NCI-H2227 (cell line): ENCODE measurements around the gene SWAP70.
A peak's percentile ranks its signal among the peaks of the same experiment; 100 is the strongest.

Experiments
- DNase-seq: peaks from one replicate; lab custom pipeline; 2025; ENCODE audit not compliant: unreplicated experiment; lab: John Stamatoyannopoulos, UW

The SWAP70 gene

DNA sequence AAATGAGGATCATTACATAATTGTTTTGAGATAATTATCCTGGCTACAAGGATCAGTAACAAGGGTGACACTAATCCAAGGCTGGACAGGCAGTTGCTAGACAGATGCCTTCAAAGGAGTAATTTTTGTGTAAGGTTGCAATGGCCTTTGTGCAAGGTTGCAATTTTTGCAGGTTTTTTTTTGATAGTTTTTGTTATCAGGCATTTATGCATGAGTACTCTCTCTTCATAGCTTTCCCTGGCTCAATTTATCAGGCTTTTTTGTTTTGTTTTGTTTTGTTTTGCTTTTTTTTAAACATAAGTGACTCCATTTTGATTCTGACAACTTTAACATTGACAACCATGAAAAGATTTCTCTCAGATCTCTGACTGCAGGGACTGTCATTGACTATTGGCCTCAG, 110.2 kb downstream of the SWAP70 start:
- no peak for DNase-seq

DNA sequence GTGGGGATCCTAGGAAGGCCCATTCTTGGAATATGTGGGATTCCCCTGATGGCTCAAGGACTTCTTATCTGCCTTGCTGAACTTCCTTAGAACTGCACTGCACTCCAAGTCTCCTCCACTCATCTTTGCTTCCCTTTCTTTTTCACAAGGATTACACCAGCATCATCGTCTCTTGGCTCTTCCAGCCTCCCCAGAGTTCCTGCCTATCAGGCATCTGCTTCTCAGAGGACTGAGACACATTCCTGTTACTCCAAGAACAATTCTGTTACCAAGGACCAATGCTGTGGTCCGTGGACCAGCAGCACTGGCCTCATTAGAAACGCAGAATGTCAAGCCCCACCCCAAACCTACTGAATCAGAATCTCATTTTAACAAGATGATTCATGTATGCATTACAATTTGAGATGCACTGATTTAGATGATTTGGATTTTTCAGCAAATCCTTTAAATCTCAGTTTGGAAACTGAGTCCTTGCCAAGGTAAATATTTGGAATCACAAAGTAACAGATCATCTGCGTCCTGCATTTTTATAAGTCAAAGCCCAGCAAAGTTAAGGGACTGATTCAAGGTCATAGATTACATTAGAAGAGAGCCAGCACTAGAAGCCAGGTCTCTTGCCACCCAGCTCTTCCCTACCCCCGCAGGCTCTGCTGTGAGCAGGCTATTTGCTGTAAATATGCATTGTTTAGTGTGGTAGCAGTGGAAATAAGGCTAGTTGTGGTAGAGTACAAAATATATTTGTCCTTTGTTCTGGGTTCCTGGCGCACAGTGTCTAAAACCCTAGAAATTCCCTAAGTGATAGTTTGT, 110.9 kb downstream of the SWAP70 start:
- no peak for DNase-seq

DNA sequence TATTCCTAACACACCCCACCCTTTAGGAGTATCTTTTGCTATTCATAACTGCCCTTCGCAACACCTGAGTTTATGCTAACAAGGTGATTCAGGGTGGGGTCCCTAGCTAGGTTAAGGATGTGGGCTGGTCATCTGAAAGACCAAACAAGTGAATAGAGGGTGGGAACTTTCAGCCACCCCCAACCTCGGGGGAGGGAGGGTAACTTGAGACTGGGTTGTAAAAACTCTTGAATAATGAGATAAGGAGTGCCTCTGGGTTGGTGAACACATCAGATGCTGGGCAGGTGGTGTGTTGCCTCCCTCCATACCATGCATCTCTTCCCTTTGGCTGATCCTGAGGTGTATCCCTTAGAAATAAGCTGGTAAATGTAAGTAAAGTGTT, 111.5 kb downstream of the SWAP70 start:
- DNase-seq = no peak

DNA sequence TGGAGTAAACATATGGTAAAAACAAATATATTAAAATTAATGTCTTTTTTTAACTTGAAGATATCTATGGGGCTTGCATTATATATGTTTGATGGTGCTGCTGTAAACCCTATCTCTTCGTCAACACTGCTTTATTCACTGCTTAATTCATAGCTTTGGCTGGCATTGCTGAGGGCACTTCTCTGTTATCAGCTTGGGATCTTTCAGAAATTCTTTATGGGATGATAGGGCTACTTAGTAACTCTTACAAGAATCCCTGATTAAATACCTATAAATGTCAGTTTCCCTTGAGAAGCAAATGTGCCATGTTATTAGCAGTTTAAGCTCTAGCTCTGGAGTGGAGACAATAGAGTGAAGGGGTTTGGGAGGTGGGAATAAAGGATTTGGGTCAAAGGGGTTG, 112.3 kb downstream of the SWAP70 start:
- no peak for DNase-seq

DNA sequence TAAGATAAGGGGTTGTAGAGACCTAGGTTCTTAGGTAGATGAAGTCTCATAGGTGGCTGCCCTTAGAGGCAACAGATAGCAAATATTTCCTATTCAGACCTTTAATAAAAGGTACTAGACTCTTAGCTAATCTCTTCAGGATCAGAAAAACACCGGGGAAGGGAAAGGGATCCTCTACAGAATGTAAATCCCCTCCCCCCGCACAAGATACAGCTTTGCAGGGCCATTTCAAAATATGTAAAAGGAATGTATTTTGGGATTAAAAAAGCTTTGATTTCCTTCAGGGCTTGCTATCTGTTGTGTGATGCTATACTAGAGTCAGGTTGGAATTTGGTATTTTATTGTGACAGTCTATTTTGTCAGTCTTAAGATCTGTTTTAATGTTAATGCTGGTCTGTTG, 113.2 kb downstream of the SWAP70 start:
- DNase-seq = no peak

DNA sequence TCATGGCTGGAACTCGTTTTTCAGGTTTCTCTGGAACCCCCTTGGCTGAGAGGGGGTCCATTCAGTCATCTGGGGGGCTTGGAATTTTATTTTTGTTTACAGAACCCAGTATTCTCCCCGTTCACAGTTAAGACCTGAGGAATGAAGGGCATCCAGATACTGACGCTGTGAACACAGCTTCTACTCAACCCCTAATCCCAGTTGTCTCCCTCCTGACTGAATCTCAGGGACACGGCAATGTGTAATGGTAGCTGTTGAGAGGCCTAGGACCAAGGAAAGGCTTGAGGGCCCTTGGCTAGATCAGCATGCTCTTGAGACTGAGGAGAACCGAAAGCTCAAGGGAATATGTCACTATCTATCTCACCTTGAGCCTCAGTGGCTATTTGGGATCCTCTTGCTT, 113.6 kb downstream of the SWAP70 start:
- no peak for DNase-seq

DNA sequence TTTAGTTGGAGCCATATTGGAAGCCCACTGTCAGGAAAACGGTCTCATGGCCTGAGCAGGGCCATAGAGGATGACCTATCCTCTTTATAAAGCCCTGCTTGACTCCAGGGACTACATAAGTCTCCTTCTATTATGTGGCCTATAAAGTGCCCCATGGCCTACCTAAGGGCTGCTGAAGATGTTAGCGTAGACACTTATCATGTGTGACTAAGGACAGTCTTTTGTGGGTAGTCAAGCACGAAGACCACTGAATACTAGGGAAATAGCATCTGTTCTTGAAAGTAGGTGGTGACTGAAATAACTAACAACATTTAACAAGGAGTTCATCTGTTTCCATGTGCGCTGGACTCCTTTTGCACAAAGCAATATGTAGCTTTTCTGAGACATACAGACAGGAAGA, 117.1 kb downstream of the SWAP70 start:
- no peak for DNase-seq

DNA sequence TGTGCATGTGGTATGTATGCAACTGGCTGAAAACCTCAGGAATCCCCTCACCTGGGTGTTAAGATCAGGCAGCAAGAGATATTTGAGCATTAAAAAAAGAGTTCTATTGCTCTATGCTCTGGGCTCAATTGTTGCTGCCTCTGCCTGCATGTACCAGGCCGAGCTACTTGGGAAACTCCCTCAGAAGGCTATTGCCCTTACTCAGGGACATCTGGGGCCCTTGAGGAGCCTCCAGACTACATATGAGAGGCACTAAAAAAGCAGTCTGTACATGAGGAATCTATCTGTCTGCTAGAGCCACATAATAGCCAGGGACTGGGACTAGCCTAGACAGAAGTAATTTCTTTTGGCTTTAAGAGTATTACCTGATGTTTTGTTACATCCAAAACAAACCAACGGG, 120.1 kb downstream of the SWAP70 start:
- no peak for DNase-seq

DNA sequence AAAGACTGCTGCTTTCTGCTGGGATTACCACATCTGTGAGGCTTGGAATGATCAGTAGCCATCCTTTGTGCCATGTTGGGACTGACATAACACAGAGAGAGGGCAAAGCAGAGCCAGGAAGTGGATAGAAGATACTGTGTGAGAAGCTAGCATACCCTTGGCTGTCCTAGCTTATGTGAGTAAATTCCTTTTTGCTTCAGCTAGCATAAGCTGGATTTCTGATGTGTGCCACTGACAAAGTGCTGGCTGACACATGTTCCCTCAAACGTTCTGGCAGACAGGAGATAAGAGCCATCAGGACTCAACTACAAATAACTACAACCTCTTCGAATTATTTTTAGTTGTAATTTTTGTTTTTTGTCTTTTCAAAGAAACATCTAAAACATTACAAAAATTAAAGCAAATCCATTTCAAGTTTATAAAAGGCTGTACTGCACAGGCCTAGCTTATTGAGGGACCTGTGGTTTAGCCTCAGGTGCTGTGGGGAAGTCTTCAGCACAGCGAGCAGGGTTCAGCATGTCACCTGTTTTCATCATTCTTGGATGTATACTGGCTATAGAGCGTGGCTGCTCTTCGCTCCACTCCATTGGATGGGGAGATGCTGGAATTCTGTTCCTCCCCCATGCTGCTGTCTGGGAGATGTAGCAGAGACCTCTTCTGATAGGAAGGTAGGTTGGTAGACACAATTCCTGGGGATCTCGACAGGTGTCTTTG, 120.9 kb downstream of the SWAP70 start:
- DNase-seq = no peak

DNA sequence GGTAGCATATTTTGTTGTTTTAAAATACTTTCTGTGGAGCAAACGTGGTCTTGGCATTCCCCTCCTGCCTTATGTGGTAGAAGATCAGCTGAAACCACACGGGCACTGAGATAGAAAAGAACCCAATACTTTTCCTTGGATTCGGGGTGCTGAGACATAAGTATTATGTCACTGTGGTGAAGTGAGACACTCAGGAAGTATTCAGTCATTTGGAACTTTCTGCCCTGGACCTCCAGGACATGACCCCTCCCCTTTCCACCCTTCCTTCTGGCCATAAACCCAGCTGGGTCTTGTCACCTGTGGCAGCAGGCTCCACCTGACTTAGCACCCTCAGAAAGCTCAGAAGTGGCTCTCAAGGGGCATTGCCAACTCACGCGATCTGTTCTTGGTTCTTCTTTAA, 123.4 kb downstream of the SWAP70 start:
- no peak for DNase-seq

DNA sequence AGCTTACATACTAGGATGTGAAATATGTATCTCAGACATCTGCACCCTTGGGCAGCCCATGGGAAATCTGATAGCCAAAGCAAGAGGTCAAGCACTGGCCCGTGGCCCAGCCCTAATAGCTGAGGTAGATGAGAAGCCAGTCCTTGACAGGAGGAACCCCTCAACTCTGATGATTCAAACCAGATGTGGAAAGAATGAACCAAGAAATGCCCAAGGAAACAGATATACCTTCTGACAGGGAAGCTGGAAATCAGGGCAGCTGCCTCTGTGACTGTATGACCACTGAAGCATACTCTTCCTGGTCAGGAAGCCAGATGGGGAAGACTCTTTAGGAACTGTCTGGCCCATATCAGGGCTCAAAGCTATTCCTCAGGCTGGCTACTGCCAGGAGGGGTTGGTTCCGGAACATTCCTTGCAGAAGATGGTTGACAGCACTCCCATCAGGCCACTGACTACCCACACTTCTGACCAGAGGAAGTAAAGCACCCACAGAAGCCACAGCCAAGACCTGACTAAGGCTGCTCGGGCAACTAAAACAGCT, 124.2 kb downstream of the SWAP70 start:
- no peak for DNase-seq

DNA sequence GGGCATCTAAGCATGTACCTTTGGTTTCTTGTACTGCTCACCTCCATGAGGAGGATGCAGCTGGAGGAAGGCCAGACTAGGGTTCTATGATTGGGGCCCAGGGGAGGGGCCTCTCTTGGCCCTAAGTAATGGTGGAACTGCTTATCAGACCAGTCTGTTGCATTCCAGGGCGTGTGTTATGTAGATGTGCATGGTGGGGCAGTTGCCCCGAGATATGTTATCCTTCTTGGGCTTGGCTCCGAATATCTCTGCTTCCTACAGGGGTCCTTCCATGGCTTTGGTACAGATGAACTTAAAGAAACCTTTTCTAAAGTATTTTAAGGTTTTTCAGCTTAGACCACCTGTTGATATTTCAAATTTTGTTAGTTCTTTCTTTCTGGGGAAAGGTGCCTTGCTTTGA, 126.0 kb downstream of the SWAP70 start:
- DNase-seq = no peak

DNA sequence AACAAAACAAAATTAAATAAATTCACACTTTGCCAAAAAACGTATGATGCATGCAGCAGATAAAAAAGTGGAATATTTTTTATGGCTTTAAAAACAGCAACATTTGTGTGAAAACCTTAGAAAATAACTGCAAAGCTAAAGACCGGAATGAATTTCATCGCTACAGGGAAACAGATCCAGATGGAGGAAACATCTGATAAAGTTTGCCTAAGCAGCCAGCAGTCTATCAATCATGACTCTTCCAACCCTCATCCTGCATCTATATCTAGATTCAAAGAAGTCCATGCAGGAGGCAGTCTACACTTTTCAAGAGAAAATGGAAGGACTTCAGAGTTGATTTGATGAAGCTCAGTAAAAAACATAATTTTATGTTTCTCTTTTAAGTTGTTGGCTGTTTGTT, 126.8 kb downstream of the SWAP70 start:
- no peak for DNase-seq

DNA sequence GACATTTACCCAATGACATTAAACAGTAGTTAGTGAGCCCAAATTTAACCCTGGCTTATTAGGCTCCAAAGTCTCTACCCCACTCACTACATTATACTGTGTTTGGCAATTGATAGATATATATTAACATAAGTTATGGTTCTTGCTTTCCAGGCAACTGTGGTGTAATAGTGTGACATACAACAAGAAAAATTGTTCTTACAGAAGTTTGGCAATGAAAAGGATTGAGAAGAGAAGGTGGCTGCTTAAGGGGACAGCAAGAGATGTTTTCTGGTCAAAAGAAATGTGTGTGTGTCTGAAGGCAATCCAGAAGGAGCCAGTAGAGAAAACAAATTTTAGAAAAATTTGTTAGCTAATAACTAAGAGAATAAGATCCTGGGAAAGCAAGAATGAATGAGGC, 132.4 kb downstream of the SWAP70 start:
- DNase-seq = no peak

DNA sequence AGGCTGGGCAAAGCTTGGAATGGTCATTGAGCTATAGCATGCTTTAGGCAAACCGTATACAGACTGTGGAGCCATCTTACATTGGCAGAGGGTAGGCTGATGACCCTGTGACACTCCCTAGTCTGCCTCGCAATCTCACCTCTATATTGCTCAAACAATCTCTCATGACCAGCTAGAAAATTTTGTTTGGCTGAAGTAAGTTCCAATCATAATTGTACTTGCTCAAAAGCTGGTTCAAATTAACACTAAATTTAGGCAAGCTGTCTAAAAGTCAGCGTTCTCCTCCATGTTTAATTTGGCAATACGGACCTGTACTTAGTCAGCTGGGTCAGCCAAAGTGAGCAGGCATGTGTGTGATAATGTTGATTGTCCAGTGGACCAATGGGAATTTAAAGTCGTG, 133.0 kb downstream of the SWAP70 start:
- DNase-seq = no peak

DNA sequence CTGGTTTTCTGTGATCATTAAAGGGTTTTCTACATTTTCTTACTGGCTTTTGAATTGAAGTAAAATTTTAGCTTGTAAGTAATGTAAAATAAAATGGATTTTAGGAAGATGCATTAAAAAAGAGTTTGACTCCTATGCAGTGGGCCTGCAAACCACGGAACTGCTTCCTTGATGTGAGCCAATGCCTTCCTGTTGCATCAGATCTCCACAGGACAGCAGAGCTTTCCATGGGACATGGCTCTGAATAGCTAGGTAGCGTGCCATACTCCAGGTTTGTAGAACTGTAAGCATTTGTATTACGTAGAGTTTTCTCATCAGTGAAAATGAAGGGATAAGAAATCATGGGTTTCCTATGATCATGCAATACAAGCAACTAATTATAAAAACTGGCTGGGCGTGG, 133.4 kb downstream of the SWAP70 start:
- DNase-seq = no peak

DNA sequence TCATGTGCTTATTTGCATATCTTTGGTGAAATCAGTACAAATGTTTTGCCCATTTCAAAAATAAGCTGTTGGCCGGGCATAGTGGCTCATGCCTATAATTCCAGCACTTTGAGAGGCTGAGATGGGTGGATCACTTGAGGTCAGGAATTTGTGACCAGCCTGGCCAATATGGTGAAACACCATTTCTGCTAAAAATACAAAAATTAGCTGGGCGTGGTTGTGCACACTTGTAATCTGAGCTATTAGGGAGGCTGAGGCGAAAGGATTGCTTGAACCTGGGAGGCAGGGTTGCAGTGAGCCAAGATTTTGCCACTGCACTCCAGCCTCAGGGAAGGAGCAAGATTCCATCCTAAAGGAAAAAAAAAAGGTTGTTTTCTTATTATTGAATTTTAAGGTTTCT, 136.0 kb downstream of the SWAP70 start:
- peak; percentile 11 for DNase-seq

DNA sequence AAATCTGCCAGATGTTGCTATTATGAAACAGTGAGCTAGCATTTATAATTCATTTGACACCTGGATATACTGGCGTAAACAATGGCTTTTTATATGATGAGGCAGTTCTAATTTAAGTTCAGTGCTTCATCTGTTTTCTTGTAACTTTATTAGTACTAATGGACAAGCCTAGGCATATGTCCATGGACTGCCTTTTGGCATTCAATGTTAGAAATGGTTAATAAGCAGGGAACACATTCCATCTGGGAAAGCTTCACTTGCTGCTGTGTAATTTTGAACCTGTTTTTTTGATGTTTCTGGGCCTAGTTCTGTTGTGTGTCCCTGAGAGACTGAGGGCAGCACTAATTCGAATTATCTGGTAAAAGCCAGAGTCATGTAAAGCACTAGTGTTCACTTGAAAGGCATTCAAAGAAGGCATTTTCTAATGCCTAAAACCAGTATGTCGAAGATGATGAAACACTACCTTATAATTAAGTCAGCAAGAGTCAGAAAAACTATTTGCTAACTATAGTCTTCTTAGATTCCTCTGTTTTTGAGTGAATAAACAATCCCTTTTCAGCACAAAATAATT, 138.5 kb downstream of the SWAP70 start:
- no peak for DNase-seq
